ENCODE measurements around the gene RAB20.
A peak's percentile ranks its signal among the peaks of the same experiment; 100 is the strongest.

RAB20 gene

GRCh38 chr13:110600261-110600819 is 38.8 kb upstream of the RAB20 start:
- no peak for DNase-seq (ENCODE audit: low read depth)
- TF ChIP-seq CTCF (IDR thresholded peaks at IDR 0.05; ENCODE audit: low read depth, low read length, missing control alignments) = no peak
- no peak overlapping the region for H3K4me3 ChIP-seq (ENCODE audit: low read depth, low read length)

- DNase-seq (ENCODE audit: low read depth) = no peak
- no peak for TF ChIP-seq CTCF (IDR thresholded peaks at IDR 0.05; ENCODE audit: low read depth, low read length, missing control alignments)
- no peak overlapping the region for H3K4me3 ChIP-seq (ENCODE audit: low read depth, low read length)
Measured at GRCh38 chr13:110597041-110597689, 35.6 kb upstream of the RAB20 start.

- H3K4me3 ChIP-seq (ENCODE audit: low read depth, low read length) = no peak overlapping the region
- TF ChIP-seq CTCF (IDR thresholded peaks at IDR 0.05; ENCODE audit: low read depth, low read length, missing control alignments) = peak; percentile 59
- peak; percentile 40 for DNase-seq (ENCODE audit: low read depth)
Measured at GRCh38 chr13:110593430-110594130, 32.1 kb upstream of the RAB20 start.

- TF ChIP-seq CTCF (IDR thresholded peaks at IDR 0.05; ENCODE audit: low read depth, low read length, missing control alignments) = no peak
- H3K4me3 ChIP-seq (ENCODE audit: low read depth, low read length) = no peak overlapping the region
- no peak for DNase-seq (ENCODE audit: low read depth)
Measured at GRCh38 chr13:110592665-110593064, 31.1 kb upstream of the RAB20 start.

- TF ChIP-seq CTCF (IDR thresholded peaks at IDR 0.05; ENCODE audit: low read depth, low read length, missing control alignments) = no peak
- DNase-seq (ENCODE audit: low read depth) = no peak
- no peak overlapping the region for H3K4me3 ChIP-seq (ENCODE audit: low read depth, low read length)
Measured at GRCh38 chr13:110590577-110590976, 29.1 kb upstream of the RAB20 start.

- no peak for TF ChIP-seq CTCF (IDR thresholded peaks at IDR 0.05; ENCODE audit: low read depth, low read length, missing control alignments)
- DNase-seq (ENCODE audit: low read depth) = no peak
- no peak overlapping the region for H3K4me3 ChIP-seq (ENCODE audit: low read depth, low read length)
Measured at GRCh38 chr13:110589793-110590390, 28.4 kb upstream of the RAB20 start.

Data from GM12864 (cell line).